GM10266 (cell line): ENCODE results near the gene KIF26A.

Experiments
- DNase-seq: peaks from one replicate; pipeline ENCODE4 v3.0.0; 2012; ENCODE audit errors: extremely low spot score
- TF ChIP-seq, protein P1 (sequence below): IDR thresholded peaks from 2 replicates; pipeline ENCODE4 v1.5.1; 2012; ENCODE audit warnings: mild to moderate bottlenecking, low read depth; ENCODE audit not compliant: control insufficient read depth, insufficient read depth; ENCODE audit errors: missing control alignments

KIF26A gene

DNA sequence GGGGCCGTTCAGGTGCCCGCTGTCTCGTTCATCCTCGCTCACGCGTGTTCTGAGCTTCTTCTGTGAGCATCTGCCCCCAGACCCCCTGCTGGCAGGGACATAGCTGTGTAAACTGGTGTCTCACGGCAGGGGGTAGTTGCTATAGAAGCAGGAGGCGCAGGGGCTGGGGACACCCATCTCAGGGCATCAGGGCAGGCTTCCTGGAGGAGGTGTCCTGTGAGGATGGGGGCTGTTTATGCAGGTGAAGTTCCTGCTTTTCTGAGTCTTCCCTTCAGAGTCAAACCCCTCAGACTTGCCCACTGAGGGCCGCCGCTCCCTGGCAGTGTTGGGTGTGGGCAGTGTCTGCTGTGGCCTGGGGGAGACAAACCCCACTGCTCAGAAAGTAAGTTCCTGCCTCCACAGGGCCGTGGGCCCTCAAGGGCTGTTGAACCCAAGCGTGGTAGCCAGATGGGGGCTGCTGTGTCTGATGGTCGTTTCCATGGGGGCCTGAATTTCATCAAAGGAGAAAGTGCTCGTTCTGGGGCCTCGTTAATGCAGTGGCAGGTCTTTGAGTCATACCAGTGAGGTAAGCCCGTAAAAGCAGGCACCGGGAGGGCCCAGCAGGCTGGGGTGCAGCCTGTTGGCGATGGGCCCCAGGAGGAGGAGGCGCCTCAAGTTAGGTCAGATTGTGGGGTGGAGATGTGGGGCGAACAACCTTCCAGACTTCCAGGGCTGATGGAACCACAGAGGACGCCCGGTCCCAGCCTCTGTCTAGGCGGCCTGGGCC, 23.4 kb downstream of the KIF26A start:
- DNase-seq = no peak
- TF ChIP-seq, protein P1, sequence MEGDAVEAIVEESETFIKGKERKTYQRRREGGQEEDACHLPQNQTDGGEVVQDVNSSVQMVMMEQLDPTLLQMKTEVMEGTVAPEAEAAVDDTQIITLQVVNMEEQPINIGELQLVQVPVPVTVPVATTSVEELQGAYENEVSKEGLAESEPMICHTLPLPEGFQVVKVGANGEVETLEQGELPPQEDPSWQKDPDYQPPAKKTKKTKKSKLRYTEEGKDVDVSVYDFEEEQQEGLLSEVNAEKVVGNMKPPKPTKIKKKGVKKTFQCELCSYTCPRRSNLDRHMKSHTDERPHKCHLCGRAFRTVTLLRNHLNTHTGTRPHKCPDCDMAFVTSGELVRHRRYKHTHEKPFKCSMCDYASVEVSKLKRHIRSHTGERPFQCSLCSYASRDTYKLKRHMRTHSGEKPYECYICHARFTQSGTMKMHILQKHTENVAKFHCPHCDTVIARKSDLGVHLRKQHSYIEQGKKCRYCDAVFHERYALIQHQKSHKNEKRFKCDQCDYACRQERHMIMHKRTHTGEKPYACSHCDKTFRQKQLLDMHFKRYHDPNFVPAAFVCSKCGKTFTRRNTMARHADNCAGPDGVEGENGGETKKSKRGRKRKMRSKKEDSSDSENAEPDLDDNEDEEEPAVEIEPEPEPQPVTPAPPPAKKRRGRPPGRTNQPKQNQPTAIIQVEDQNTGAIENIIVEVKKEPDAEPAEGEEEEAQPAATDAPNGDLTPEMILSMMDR = no peak

DNA sequence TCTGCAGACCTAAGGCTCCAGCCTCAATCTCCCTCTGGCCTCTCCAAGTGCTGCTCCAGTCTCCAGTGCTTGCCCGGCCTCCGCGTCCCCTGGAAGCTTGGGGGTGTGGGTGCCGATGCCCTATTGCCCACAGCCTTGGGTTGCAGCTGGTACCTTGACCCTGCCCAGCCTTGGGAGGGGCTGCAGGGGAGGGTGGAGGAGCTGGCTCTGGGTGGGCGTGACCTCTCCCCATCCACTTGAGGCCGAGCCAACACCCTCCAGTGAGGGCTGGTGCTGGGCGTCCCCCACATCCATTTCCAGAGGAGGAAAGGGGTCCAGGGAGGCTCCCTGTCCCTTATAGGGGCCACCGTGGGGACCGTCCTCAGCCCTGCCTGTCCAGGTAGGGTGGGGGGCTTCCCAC, 24.1 kb downstream of the KIF26A start:
- DNase-seq = no peak
- TF ChIP-seq, protein P1 = no peak

DNA sequence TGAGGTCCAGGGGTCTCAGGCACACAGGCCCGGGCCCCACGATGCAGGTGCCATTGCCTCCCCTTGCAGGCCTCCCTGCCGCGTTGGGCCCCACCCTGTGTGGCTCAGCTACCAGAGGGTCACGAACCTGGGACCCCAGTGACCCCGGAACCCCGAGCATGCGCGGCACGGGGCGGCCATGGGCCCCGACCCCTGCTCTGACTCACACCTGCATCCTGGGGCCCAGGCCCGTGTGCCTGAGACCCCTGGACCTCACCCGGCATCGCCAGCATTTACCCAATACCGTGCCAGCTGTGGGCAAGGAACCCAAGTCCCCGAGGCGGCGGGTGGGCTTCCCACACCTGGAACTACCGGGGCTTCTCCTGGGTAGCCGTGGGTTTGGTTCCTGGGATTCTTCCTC, 25.2 kb downstream of the KIF26A start:
- TF ChIP-seq, protein P1 = no peak
- DNase-seq = no peak

DNA sequence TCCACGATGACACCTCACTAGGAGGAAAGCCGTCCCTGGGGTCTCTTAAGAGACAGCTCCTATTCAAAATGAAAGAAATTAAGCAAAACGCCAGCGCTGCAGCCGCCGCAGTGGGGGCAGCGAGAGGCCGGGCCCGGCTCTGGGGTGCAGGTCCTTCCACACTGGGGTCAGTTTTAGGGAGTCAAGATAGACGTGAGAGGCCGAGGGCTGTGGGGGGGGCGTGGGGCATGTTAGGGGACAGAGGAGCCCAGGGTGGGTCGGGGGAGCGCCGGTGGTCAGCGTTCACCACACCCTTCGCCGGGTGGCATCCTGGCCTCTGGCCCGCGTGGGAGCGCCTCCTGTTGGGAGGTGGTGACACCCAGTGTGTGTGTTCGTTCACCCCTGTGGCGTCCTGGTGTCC, 25.7 kb downstream of the KIF26A start:
- no peak for DNase-seq
- TF ChIP-seq, protein P1 = no peak

DNA sequence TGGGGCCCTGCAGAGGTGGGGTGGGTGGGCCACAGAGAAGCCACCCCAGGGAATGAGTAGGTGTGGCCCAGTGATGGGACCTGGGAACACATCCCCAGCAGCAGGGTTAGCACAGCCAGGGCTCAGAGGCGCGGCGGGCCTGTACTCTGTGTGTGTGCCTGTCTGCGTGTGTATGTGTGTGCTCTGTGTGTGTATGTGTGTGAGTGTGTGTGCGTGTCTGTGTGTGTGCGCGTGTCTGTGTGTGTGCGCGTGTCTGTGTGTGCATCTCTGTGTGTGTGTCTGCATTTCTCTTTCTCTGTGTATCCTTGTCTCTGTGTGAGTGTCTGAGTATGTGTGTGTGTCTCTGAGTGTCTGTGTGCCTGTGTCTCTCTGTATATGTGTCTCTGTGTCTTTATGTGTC, 26.1 kb downstream of the KIF26A start:
- TF ChIP-seq, protein P1 = no peak
- no peak for DNase-seq

DNA sequence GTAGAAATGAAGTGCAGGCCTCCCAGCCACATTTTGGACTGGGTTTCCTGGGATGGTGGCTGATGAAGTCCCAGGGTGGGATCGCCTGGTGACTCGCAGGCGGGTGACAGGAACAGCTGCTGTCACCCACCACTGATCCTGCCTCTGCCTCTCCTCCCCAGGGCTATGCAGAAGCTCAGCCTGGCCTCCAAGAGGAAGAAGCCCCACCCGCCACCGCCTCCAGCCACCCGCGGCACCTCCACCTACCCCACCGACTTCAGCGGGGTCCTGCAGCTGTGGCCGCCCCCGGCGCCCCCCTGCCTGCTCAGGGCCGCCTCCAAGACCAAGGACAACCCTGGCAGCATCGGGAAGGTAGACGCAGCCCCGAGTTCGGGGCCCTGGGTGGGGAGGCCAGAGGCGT, 28.3 kb downstream of the KIF26A start:
- no peak for DNase-seq

DNA sequence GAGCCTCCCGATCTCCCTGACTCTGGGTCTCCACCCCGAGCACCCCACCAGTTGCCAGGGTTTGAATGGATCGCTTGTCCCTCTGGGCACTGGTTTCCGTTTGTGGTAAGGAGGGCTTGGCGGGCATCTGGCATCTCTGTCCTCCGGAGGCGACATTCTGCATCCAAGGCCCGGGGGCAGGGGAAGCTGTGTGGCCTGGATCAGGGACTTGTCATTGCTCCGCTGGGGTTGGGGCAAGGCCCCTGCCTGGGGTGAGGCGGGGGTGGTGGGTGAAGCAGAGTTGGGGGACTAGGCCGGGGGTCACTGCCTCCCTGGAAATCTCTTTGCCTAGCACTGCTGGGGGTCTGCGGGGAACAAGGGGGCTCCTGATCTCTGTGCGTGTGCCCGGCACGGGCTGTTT, 30.2 kb downstream of the KIF26A start:
- TF ChIP-seq, protein P1 = no peak
- DNase-seq = no peak

More for the DNA sequence above, 28.3 kb downstream of the KIF26A start:
- TF ChIP-seq, protein P1 = no peak
